Tibial nerve (tissue), 4 donors: ENCODE measurements around the gene PCP4.

Experiments
- CTCF ChIP-seq, 5 experiments: fragments of 200-600 bp in 3 of 5; fragments of 450-650 bp in 2 of 5; sonication (generic) in 3 of 5; IDR thresholded peaks; one replicate each; pipeline ENCODE4 v1.5.1; 2016 to 2019; ENCODE audit warnings: antibody characterized with exemption in 5 of 5, mild to moderate bottlenecking in 3 of 5, moderate library complexity in 2 of 5
- EP300 ChIP-seq, 2 donors: sonication (generic); formaldehyde crosslinking; IDR thresholded peaks; one replicate each; pipeline ENCODE4 v1.6.1; 2017; ENCODE audit warnings: antibody characterized with exemption in 2 of 2, mild to moderate bottlenecking in 1 of 2
- POLR2A ChIP-seq, 2 donors: fragments of 450-650 bp; IDR thresholded peaks; one replicate each; pipeline ENCODE4 v1.6.1; 2017; ENCODE audit warnings: antibody characterized with exemption in 2 of 2, mild to moderate bottlenecking in 2 of 2, moderate library complexity in 2 of 2

GRCh38 chr21:39976800-39977199 is 109.6 kb downstream of the PCP4 start:
- TF ChIP-seq CTCF (IDR thresholded peaks at IDR 0.05), result no peak
- TF ChIP-seq POLR2A (IDR thresholded peaks at IDR 0.05), result no peak
- TF ChIP-seq EP300 (IDR thresholded peaks at IDR 0.05), result no peak
